Spinal cord (tissue), 10 donors: ENCODE results near the gene DNAH8. TPM values are rescaled to one million over a fixed set of nuclear protein-coding genes. Genes with fewer than 3 reads are reported as not detected.

Experiments
- DNase-seq, 6 donors: peaks; one replicate each; pipeline versions ENCODE4 v3.0.0 to v3.0.0-alpha.2; 2013 to 2015; ENCODE audit warnings: low spot score in 6 of 6, low read depth in 4 of 6
- H3K27ac ChIP-seq: one replicate; pipeline ENCODE4 v1.5.1; 2013; ENCODE audit warnings: low read depth, low read length, control low read depth
- H3K27me3 ChIP-seq: one replicate; pipeline ENCODE4 v1.6.1; 2013; ENCODE audit warnings: low read length; ENCODE audit not compliant: control insufficient read depth, insufficient read depth
- H3K36me3 ChIP-seq: one replicate; pipeline ENCODE4 v1.6.1; 2013; ENCODE audit warnings: low read length; ENCODE audit not compliant: control insufficient read depth, insufficient read depth
- H3K4me1 ChIP-seq: one replicate; pipeline ENCODE4 v1.6.1; 2013; ENCODE audit warnings: low read length; ENCODE audit not compliant: control insufficient read depth, insufficient read depth
- H3K4me3 ChIP-seq: one replicate; pipeline ENCODE4 v1.5.1; 2013; ENCODE audit warnings: low read depth, low read length, control low read depth
- H3K9me3 ChIP-seq: one replicate; pipeline ENCODE4 v1.6.1; 2013; ENCODE audit warnings: low read length; ENCODE audit not compliant: control insufficient read depth, insufficient read depth
- WGBS: methylation state at CpG from one replicate; pipeline ENCODE4 v1.1.5; 2013; ENCODE audit warnings: missing lambda C conversion rate; ENCODE audit not compliant: insufficient coverage; 5-methylcytosine and 5-hydroxymethylcytosine counted together
- polyA plus RNA-seq, 2 donors: library from polyadenylated mRNA; unstranded; fragments of 120-200 nt; gene quantifications; one replicate each; pipeline ENCODE4 v1.2.1, GENCODE V29; 2013; ENCODE audit not compliant: insufficient read length in 2 of 2
- total RNA-seq, 2 donors: library from RNA; depleted of rRNA in 1 of 2; stranded (reverse); fragments of 120-200 nt in 1 of 2; fragments of >200 nt in 1 of 2; gene quantifications; one replicate each; pipeline versions ENCODE4 v1.2.3 to v1.2.4, GENCODE V29; 2013 to 2014
- donor health status: healthy.

The DNAH8 gene
- total and polyA plus RNA-seq, 4 donors: 0.03 to 0.17 (median 0.08) TPM

DNA sequence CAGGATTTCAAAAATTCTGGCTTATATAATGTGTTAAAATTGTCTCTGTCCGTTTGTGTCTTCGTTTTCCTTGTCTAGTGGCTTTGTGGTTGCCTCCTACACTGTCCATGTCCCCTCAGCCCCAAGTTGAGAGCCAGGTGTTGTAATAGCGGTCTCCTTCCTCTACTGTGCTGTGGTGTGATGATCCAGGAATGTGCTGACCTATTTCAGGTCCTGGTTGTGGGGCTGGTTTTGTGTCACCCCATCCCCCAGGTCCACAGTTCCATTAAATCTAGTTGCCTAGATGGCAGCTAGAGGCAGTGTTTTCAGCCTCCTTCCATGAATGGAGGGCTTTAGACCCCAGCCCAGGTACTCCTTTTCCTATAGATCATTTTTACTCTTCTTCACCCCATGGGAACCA lies 128.7 kb downstream of the DNAH8 start:
- Histone ChIP-seq H3K27me3 (no peaks in the 10 kb centered on the region), H3K9me3 (no peaks in the 10 kb centered on the region), H3K4me3 (no peak overlapping the region), H3K27ac (no peak overlapping the region), H3K4me1 (no peaks in the 10 kb centered on the region), H3K36me3 (no peaks in the 10 kb centered on the region)
- WGBS: no CpG with 5 or more reads among the region's 3 CpGs
- DNase-seq: no peak

DNA sequence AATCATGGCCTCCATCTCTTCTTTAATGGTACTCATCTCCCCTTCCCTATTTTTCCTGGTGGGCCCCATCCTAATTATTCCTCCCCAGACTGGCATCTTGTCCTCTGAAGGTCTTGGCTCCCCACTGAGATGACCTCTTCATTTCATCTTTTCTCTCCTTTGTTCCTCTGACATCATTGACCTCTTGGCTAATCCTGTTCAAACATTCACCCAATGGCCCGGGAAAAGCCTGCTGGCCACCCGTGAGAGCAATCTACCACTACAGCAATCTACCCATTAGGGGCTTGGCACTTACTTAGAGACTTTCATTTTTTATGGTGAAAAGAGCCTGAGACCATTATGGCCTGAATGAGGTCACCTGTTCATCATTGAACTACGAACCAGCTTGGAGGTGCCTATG lies 130.8 kb downstream of the DNAH8 start:
- no peaks in the 10 kb centered on the region for H3K36me3 ChIP-seq
- H3K27me3 ChIP-seq: no peaks in the 10 kb centered on the region
- no peak overlapping the region for H3K4me3 ChIP-seq
- no peak for DNase-seq
- WGBS: 55% methylated on average over 1 of the region's 3 CpGs
- H3K4me1 ChIP-seq: no peaks in the 10 kb centered on the region
- H3K27ac ChIP-seq: no peak overlapping the region
- H3K9me3 ChIP-seq: no peaks in the 10 kb centered on the region

DNA sequence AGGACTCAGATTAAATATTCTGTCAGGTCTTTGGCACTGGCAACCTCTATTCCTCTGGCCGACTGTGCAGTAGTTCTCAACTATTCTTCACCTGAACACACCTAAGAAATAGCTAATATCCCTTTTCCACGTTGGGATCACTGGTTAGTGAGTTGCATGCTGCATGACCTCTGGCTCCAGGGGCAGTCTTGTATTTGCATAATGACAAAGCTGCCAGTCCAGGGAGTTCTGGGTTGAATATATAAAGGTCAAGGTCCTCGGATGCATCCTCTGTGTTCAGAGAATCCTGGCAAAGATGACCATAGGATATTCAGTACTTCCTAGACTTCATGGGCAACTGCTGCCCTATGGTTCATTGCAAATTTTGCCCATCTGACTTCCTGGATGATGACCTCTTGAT lies 131.2 kb downstream of the DNAH8 start:
- Histone ChIP-seq H3K36me3 (no peaks in the 10 kb centered on the region), H3K27me3 (no peaks in the 10 kb centered on the region), H3K4me3 (no peak overlapping the region), H3K9me3 (no peaks in the 10 kb centered on the region), H3K27ac (no peak overlapping the region), H3K4me1 (no peaks in the 10 kb centered on the region)
- WGBS: 47% methylated on average over 3 of the region's 3 CpGs
- no peak for DNase-seq

DNA sequence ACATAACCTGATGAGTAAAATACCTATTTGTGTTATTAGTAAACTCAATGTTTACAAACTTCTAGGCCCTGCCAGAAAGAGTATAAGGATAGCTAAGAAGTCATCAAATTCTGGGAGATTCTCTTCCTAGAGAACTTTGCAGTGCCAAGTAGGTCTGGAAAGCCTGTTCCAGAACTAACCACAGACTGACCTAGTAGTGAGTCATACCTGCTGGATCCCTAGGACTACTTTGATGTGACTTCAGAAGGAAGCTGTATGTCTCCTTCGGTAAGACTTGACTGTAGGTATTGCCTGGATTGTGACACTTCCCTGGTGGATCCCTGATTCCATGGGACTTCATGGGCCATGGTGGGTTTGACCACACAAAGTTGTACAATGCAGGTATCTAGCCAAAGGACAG lies 131.7 kb downstream of the DNAH8 start:
- Histone ChIP-seq H3K4me1 (no peaks in the 10 kb centered on the region), H3K9me3 (no peaks in the 10 kb centered on the region), H3K27me3 (no peaks in the 10 kb centered on the region), H3K4me3 (no peak overlapping the region), H3K27ac (no peak overlapping the region), H3K36me3 (no peaks in the 10 kb centered on the region)
- WGBS: 86% methylated on average over 1 of the region's 1 CpG
- no peak for DNase-seq

DNA sequence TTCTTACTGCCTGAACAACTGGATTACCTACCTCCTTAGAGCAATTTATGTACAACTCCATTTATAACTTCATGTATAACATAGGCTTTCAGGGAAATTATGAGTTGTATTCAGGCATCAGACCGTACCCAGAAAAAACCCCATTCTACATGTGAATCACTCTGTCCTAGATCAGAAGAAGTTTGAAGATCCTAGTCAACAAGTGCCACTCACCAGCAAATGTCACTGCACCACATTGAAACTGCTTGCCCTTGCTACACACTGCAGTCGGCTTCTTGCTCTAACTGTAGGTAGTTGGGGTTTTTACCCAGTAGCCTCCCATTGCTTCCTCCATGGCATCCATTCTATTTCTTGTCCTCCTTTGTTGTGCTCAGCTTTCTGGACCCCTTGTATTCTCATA lies 132.4 kb downstream of the DNAH8 start:
- no peaks in the 10 kb centered on the region for H3K27me3 ChIP-seq
- no peaks in the 10 kb centered on the region for H3K4me1 ChIP-seq
- no peaks in the 10 kb centered on the region for H3K36me3 ChIP-seq
- no peak for DNase-seq
- 88% methylated on average over 1 of the region's 2 CpGs for WGBS
- H3K9me3 ChIP-seq: no peaks in the 10 kb centered on the region
- H3K4me3 ChIP-seq: no peak overlapping the region
- no peak overlapping the region for H3K27ac ChIP-seq

DNA sequence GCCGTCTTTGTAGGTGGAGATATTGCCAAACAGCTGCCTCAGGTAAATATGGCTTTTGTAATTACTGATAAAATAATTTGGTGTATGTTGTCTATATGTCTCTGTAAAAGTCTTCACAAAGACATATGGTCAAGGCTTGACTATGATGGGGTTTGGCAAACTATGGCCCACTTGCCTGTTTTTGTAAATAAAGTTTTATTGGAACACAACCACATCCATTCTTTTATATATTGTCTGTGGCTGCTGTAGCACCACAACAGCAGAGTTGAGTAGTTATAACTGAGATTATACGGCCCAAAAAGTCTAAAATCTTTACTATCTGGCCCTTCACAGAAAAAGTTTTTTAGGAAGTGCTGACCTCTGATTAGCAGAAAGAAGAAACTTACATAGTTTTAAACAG lies 133.6 kb downstream of the DNAH8 start:
- H3K4me3 ChIP-seq: no peak overlapping the region
- no peak for DNase-seq
- 83% methylated on average over 1 of the region's 2 CpGs for WGBS
- H3K4me1 ChIP-seq: no peaks in the 10 kb centered on the region
- no peak overlapping the region for H3K27ac ChIP-seq
- no peaks in the 10 kb centered on the region for H3K36me3 ChIP-seq
- no peaks in the 10 kb centered on the region for H3K9me3 ChIP-seq
- no peaks in the 10 kb centered on the region for H3K27me3 ChIP-seq

DNA sequence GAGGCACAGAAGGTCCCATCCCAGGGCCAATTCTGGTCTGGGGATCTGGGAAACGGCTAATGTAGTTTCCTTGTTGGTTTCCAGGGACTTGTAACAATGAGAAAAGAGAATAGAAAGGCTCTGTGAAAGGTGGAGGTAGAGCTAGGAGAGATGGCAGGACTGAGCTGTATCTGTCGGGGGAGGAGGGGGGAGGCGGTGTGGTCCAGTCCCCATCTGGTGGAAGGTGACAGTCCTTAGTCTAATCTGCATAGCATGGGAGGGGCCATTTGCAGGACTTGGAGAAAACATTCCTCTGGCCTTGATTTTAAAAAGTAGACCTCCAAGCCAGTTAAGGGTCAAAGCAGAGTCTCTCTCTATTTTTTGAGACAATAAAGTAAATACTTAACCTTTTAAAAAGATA lies 137.1 kb downstream of the DNAH8 start:
- Histone ChIP-seq H3K9me3 (no peaks in the 10 kb centered on the region), H3K27me3 (no peaks in the 10 kb centered on the region), H3K4me1 (no peaks in the 10 kb centered on the region), H3K4me3 (no peak overlapping the region), H3K36me3 (no peaks in the 10 kb centered on the region), H3K27ac (no peak overlapping the region)
- 74% methylated on average over 3 of the region's 3 CpGs for WGBS
- DNase-seq: no peak

DNA sequence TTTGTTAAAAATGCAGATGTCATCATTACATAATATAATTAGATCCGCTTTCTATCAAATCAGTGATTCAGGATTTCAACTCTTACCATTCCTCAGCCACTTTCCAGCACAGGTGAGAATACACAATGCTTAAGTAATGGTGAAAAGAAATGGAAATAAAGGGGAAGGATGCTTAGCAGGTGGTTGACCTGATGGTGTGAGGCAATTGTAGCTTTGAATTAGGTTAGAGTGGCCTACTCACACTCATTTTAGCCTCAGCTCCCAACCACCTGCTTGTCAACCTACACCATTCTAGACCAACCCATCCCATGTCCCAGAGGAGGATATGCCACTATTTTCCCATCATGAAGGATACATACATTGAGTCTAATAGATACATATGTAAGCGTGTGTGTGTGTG lies 138.1 kb downstream of the DNAH8 start:
- H3K27me3 ChIP-seq: no peaks in the 10 kb centered on the region
- no peak overlapping the region for H3K27ac ChIP-seq
- WGBS: no CpG with 5 or more reads among the region's 2 CpGs

DNA sequence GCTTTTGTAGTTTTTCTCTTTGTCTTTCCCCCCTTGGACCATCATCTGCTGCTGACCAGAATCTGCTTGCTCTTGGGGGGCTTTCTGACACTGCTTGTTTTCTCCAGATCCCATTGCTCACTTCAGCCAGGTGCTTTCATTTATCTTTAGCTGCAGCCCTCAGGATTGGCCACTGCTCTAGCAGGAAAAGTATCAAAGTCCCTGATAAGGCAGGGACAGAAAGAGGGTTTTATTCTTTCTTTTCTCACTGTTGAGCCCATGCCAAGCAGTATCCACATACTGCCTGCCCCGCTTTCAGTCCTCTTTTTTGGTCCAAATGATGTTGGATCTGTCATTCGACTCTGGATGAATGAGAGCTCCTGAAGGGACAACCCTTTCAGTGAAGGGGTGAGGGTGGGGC lies 141.4 kb downstream of the DNAH8 start:
- no peaks in the 10 kb centered on the region for H3K9me3 ChIP-seq
- no peaks in the 10 kb centered on the region for H3K36me3 ChIP-seq
- H3K4me1 ChIP-seq: no peaks in the 10 kb centered on the region
- no peaks in the 10 kb centered on the region for H3K27me3 ChIP-seq
- no peak for DNase-seq
- no peak overlapping the region for H3K27ac ChIP-seq
- WGBS: no CpG with 5 or more reads among the region's 2 CpGs
- H3K4me3 ChIP-seq: no peak overlapping the region

More for the DNA sequence above, 138.1 kb downstream of the DNAH8 start:
- no peaks in the 10 kb centered on the region for H3K4me1 ChIP-seq
- H3K9me3 ChIP-seq: no peaks in the 10 kb centered on the region
- H3K36me3 ChIP-seq: no peaks in the 10 kb centered on the region
- DNase-seq: no peak
- no peak overlapping the region for H3K4me3 ChIP-seq

DNA sequence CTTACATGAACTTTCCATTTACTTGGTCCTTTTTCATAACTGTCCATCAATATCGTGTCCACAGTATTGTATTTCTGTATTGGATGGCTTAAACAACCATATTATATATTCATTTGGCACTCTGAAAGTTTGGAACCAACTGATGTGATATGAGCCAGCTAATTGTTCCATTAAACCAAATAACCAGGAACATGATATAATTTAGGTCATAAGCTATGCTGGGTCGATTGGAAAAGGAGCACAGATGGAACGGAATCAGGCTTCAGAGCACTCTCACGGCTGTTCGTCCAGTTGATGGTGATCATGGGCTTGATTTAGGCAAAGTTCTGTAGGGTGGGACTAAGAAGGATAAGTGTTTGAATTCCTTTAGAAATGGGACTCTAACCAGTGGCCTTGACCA lies 142.7 kb downstream of the DNAH8 start:
- no peaks in the 10 kb centered on the region for H3K36me3 ChIP-seq
- H3K27ac ChIP-seq: no peak overlapping the region
- H3K27me3 ChIP-seq: no peaks in the 10 kb centered on the region
- no peak for DNase-seq
- 95% methylated on average over 4 of the region's 5 CpGs for WGBS
- H3K9me3 ChIP-seq: no peaks in the 10 kb centered on the region
- no peaks in the 10 kb centered on the region for H3K4me1 ChIP-seq
- no peak overlapping the region for H3K4me3 ChIP-seq
